NCI-H345 treated with DMSO at 0.1 percent for 48 hours (cell line): ENCODE results near the gene ZSWIM8.
"Not testable (repeated sequence)": the region's sequence is repeated elsewhere in the genome, so short reads cannot be mapped to it uniquely, and the experiment has no call there.

Experiments used
- DNase-seq: peaks from one replicate; lab custom pipeline; 2025; ENCODE audit not compliant: unreplicated experiment; lab: John Stamatoyannopoulos, UW

ZSWIM8 gene

GRCh38 chr10:73785211-73785720 lies at the start of gene ZSWIM8:
Gene ZSWIM8 (plus strand): TSS chr10:73785606. CDS start chr10:73785879, 273 bp downstream.
- peak; percentile 88 for DNase-seq

DNA sequence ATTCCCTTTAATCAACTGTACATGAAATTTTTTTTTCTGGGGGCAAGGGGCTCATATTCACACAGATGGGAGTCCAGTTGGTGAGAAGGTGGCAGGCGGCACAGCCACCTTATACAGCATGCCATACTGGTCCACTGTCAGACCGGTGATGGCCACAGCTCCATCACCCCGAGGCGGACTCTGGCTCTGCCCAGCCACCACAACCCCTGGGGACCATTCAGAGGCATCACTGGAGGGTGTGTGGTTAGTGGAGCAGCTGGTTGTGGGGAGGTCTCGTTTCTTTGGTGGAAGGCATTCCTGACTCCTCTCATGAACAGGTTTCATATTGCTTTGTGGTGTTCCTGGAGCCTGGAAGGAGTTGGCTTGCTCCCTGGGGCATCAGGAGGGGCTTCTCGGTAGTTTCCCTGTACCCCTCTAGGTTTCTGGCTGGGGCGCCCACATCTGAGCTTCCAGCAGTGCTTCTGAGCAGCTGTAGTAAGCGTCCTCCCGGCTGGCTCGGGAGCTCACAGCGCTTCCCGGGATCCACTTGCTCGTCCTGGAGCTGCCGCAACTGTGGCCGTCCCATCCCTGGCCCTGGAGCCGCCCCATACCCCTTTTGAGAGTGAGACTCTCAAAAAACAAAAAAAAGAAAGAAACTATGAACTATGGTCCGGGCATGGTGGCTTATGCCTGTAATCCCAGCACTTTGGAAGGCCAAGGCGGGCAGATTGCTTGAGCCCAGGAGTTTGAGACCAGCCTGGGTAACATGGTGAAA lies 44.7 kb upstream of the ZSWIM8 start:
- not testable (repeated sequence) for DNase-seq

- DNase-seq, result no peak
Measured at GRCh38 chr10:73742454-73742734, 43.0 kb upstream of the ZSWIM8 start.

DNA sequence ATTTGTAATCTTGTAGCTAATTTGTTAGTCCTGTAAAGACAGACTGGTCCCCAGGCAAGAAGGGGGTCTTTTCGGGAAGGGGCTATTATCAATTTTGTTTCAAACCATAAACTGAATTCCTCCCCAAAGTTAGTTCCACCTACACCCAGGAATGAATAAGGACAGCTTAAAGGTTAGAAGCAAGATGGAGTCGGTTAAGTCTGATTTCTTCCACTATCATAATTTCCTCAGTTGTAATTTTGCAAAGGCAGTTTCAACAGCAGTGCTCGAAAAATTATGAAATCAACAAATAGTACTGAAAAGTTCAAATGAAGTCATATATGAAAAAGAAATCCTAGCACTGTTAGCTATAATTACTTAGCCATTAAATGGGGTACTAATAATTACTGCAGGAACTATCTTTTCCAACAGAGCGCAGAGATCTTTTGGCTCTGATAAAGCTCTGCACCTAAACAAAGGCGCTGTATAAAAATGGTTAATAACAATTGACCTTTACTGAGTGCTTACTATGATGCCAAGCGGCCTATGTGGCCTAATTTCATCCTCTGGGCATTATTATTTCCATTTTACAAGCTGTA lies 42.0 kb upstream of the ZSWIM8 start:
- no peak for DNase-seq

DNA sequence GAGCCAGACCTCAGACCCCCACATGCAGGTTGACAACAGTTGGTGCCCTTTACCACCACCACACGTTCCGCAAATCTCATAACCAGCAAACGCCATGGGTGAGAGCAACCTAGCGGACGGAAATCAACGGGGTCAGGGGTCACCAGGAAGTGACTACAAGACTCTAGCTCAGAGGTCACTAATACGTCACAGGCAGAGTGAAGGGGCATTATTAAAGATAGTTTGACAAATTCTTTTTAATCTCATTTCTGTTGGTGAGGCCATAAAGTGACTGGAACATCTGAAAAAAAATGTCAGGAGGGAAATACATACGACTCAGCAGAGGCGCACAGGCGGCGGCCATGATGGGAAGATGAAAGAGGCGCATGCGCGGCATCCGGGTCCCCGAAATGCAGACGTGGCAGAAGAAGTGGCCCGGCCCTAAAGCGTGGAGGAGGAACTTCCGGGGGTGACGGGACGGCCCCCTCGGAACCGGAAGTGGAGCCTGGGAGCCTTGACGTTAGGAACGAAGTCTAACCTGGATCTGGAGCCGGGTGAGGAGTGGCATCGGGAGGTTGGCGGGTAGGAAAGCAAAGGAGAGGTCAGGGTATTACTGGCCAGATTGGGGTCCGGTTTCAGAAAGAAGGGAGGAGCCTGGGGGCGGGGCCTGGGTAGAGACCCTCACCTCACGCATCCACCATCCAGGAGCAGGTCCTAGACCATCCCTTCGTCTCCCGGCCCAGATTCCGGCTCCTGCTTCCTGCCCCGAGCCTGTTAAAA lies 41.3 kb upstream of the ZSWIM8 start, which contains the start of gene SEC24C:
SEC24C (plus strand) TSS at position 468 of the 759 bp plus-strand sequence. CDS start 2,461 bp downstream, outside the sequence.
- peak; percentile 87 for DNase-seq

- DNase-seq, result no peak
Measured at GRCh38 chr10:73744664-73744975, 40.8 kb upstream of the ZSWIM8 start.

DNA sequence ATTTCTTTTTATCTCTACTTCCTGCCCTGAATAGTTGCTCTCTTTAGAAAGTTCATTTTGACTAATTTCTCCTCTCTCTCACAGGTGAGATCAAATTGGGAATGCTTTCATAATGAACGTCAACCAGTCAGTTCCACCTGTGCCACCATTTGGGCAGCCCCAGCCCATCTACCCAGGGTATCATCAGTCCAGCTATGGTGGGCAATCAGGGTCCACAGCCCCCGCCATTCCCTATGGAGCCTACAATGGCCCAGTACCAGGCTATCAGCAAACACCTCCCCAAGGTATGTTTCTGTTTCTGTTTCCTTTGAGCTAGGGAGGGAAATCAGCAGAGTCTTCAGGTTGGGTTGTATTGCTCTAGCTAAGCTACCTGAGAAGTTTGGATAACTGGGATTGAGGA lies 38.7 kb upstream of the ZSWIM8 start:
- DNase-seq, result no peak

DNA sequence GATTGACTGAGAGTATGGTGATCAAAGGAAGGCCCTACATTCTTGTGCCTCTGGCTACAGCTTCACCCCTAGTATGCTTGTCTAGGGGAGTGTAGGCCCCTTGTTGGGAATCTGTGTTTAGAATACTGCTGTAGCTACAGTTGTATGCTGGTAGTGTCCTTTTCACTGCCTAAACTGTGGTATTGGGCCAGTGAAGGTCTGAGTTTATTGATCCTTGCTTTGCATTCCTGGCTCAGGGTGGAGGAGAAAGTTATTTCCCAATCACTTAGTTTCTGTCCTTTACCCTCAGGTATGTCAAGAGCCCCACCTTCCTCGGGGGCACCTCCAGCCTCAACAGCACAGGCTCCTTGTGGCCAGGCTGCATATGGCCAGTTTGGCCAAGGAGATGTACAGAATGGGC lies 34.6 kb upstream of the ZSWIM8 start:
- DNase-seq, result no peak

DNA sequence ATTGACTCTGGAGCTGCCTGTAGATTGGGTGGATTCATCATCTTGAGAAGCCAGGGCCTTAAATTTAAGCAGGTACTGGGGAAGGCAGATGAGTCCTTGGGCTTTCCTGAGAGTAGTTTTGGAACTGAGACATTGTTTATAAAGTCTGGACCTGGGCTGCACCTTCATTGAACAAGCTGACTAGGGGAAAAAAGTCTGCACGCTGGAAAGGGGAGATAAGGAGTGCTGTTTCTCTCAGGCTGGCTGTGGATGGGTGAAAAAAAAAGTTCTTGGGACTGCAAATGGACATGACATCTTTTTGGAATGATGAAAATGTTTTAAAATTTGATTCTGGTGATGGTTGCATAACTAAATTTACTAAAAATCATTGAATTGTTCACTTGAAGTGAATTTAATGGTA lies 29.2 kb upstream of the ZSWIM8 start:
- DNase-seq, result no peak

DNA sequence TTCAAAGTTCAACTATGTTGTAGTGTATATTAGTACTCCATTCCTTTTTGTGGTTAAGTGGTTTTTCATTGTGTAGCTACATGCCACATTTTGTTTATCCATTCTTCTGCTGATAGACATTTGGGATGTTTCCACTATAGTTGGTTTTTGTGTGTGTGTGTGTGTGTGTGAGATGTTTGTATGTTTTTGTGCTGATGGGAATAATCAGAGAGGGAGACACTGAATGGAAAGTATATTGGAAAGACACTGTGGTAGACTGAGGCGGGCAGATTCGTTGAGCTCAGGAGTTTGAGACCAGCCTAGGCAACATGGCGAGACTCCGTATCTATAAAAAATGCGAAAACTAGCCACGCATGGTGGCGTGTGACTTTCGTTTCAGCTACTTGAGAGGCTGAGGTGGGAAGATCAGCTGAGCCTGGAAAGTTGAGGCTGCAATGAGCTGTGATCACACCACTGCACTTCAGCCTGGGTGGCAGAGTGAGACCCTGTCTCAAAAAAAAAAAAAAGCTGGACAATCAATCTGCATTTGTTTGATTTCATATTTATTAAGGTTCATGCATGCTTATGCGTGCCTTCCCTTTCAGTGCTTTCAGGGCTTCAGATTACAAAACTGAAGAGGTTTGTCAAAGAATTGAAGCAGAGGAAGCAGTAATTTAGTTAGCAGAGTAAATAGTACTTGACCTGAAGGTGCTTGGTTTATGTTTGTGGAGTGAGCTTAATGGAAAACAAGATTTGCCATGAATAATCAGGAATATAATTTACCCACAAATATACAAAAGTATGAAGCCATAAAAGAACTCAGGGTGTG lies 26.5 kb upstream of the ZSWIM8 start:
- no peak for DNase-seq

- no peak for DNase-seq
Measured at GRCh38 chr10:73759512-73760115, 25.8 kb upstream of the ZSWIM8 start.

- DNase-seq, result no peak
Measured at GRCh38 chr10:73761781-73762180, 23.6 kb upstream of the ZSWIM8 start.

- no peak for DNase-seq
Measured at GRCh38 chr10:73762915-73763314, 22.5 kb upstream of the ZSWIM8 start.

DNA sequence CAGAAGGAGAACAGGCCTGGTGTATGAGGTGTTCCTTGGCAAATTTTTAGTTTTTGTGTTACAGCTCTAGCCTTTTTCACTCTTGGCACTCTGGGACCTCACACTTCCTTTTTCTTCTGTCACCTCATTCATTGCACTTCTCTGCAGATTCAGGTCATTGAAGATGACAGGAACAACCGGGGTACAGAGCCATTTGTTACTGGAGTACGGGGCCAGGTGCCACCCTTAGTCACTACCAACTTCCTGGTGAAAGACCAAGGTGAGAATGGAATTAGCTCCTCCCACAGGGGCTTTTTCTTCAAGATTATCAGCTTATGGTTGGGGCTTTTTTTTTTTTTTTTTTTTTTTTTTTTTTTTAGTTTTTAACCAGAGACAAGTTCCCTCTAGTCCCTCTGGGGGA lies 22.1 kb upstream of the ZSWIM8 start:
- no peak for DNase-seq

DNA sequence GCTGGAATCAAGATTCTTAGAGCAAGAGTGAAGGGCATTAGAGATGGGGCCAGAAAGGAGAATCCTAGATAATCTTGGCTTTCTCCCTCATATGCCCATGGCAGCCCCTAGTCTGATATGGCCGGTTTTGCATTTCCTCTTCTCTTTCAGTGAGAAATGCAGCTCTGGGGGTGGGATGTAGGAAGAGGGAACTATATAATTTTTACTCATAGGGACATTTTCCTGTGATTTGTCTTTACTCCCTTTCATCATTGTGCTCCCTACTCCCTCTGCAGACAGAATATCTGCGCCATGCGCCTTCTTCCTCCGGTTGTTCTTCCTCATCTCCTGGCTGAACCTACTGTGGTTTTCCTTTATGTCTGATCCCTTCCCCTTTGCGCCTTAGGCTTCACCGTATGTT lies 20.3 kb upstream of the ZSWIM8 start:
- DNase-seq, result no peak

- peak; percentile 20 for DNase-seq
Measured at GRCh38 chr10:73768881-73769280, 16.5 kb upstream of the ZSWIM8 start.

DNA sequence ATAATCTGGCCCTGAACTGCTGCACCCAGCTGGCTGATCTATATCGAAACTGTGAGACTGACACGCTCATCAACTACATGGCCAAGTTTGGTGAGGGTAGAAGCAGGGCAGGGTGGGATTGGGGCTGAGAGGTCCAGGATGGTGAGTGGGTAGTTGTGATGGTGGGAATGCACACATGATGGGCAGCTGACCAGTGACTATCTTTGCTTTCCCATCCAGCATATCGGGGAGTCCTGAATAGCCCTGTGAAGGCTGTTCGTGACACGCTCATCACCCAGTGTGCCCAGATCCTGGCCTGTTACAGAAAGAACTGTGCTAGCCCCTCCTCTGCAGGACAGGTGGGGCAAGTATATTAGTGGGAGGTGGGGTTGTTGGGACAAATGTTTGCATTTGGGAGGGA lies 16.0 kb upstream of the ZSWIM8 start:
- no peak for DNase-seq

- DNase-seq, result no peak
Measured at GRCh38 chr10:73771722-73772280, 13.6 kb upstream of the ZSWIM8 start.

- no peak for DNase-seq
Measured at GRCh38 chr10:73772281-73773151, 12.9 kb upstream of the ZSWIM8 start.
